Sigmoid colon (tissue), 4 donors: ENCODE results near the gene TRIM4.

Source experiments
- CTCF ChIP-seq, 4 experiments: fragments of 450-650 bp in 3 of 4; fragments of 200-600 bp in 1 of 4; IDR thresholded peaks; one replicate each; pipeline ENCODE4 v1.5.1; 2016 to 2019; ENCODE audit warnings: antibody characterized with exemption in 4 of 4, mild to moderate bottlenecking in 3 of 4, moderate library complexity in 2 of 4
- EP300 ChIP-seq, 4 donors: sonication (generic); formaldehyde crosslinking; IDR thresholded peaks; one replicate each; pipeline ENCODE4 v1.6.1; 2017; ENCODE audit warnings: antibody characterized with exemption in 4 of 4
- POLR2A ChIP-seq, 2 donors: fragments of 450-650 bp; IDR thresholded peaks; one replicate each; pipeline ENCODE4 v1.6.1; 2016; ENCODE audit warnings: antibody characterized with exemption in 2 of 2, mild to moderate bottlenecking in 2 of 2, moderate library complexity in 2 of 2
- POLR2AphosphoS5 ChIP-seq, 4 donors: sonication (generic); formaldehyde crosslinking; IDR thresholded peaks; one replicate each; pipeline ENCODE4 v1.6.1; 2017; ENCODE audit warnings: antibody characterized with exemption in 4 of 4

GRCh38 chr7:99842926-99843325 is 76.4 kb downstream of the TRIM4 start:
- TF ChIP-seq CTCF (IDR thresholded peaks at IDR 0.05), result no peak
- no peak for TF ChIP-seq POLR2AphosphoS5 (IDR thresholded peaks at IDR 0.05)
- TF ChIP-seq POLR2A (IDR thresholded peaks at IDR 0.05), result no peak
- TF ChIP-seq EP300 (IDR thresholded peaks at IDR 0.05), result no peak
